Muscle layer of colon (tissue), 2 donors: ENCODE results near the gene AREG.

Experiments used
- H3K27ac ChIP-seq: one replicate; pipeline ENCODE4 v1.7.0; 2013; ENCODE audit warnings: low read depth, mild to moderate bottlenecking, low read length, moderate library complexity
- H3K27me3 ChIP-seq, 2 donors: one replicate each; pipeline ENCODE4 v1.7.0; 2013; ENCODE audit warnings: low read length in 2 of 2, mild to moderate bottlenecking in 2 of 2; ENCODE audit not compliant: insufficient read depth in 2 of 2, control insufficient read depth in 1 of 2
- H3K36me3 ChIP-seq: one replicate; pipeline ENCODE4 v1.7.0; 2013; ENCODE audit warnings: mild to moderate bottlenecking, low read length; ENCODE audit not compliant: insufficient read depth
- H3K4me1 ChIP-seq: one replicate; pipeline ENCODE4 v1.7.0; 2013; ENCODE audit warnings: mild to moderate bottlenecking, low read length; ENCODE audit not compliant: insufficient read depth
- H3K4me3 ChIP-seq, 2 donors: one replicate each; pipeline ENCODE4 v1.7.0; 2013; ENCODE audit warnings: low read length in 2 of 2, low read depth in 1 of 2, mild to moderate bottlenecking in 1 of 2, moderate library complexity in 1 of 2
- H3K9ac ChIP-seq: one replicate; pipeline ENCODE4 v1.7.0; 2013; ENCODE audit warnings: low read length
- H3K9me3 ChIP-seq: one replicate; pipeline ENCODE4 v1.7.0; 2013; ENCODE audit warnings: mild to moderate bottlenecking, low read length
- donor health status: abdominal sarcoma.
- donor health status: Adenocarcinoma of cecum.

Gene AREG

DNA sequence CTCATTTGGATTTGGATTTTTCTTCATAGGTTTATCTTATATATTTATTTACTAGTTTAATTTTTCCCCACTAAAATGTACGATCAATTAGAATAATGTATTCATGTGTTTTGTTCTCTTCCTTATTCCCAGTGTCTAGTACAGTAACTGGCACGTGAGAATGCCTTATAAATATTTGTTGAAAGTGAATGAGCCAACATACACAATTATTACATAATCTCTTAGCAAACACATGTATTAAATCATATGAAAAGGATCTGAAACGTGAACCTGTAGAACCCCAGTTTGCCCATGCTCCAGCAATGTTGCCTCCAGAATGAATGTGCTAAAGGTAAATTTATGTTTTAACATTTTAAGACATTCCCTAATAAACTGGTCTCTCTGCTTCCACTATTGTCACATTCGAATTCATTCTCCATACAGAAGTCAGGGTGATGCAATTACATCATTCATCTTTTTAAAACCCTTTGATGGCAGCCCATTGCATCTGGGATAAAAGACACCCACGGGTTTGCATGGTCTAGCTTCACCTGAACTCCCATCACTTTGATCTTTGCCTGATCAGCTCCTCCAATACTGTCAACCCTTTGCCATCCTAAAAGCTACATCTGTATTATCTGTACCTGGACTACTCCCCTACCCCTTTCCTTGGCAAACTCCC, 30.7 kb upstream of the AREG start:
- H3K4me1 ChIP-seq: no peaks in the 10 kb centered on the region
- H3K4me3 ChIP-seq: no peak overlapping the region
- no peak overlapping the region for H3K9ac ChIP-seq

DNA sequence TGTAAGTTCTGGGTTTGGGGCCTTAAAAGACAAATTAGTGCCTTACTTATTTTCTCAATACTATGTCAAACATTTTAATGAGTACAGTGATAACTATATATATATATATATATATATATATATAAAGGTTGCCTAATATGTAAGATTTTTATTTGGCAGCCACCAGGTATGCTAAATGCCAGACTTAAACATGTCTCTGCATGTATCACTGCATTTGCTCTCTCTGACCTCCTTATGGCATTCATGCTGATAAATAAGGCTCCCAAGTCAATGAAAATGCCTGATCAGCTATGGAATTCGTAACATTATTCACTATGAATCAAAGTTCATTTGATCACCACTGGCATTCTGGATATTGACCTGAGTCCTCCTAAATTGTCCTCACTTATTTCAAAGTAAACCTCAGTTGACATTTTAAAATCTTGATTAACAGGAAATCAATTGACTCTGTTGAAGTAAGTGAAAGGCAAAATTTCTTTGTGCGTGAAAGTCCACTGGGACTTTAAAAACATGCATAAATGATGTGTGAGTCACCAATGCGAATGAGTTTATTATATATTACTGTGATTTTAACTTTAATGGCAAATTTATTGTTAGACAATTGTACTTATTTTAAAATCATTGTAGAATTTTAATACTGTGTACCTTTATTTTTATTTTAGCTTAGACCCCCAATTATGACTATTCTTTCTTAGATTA, 29.2 kb upstream of the AREG start:
- H3K27me3 ChIP-seq: no peaks in the 10 kb centered on the region
- H3K36me3 ChIP-seq: no peaks in the 10 kb centered on the region
- H3K4me1 ChIP-seq: no peaks in the 10 kb centered on the region
- no peaks in the 10 kb centered on the region for H3K9me3 ChIP-seq
- H3K4me3 ChIP-seq: no peak overlapping the region
- H3K9ac ChIP-seq: no peak overlapping the region
- no peak overlapping the region for H3K27ac ChIP-seq

More for the DNA sequence above, 30.7 kb upstream of the AREG start:
- Histone ChIP-seq H3K36me3 (no peaks in the 10 kb centered on the region), H3K27ac (no peak overlapping the region), H3K27me3 (no peaks in the 10 kb centered on the region), H3K9me3 (no peaks in the 10 kb centered on the region)

DNA sequence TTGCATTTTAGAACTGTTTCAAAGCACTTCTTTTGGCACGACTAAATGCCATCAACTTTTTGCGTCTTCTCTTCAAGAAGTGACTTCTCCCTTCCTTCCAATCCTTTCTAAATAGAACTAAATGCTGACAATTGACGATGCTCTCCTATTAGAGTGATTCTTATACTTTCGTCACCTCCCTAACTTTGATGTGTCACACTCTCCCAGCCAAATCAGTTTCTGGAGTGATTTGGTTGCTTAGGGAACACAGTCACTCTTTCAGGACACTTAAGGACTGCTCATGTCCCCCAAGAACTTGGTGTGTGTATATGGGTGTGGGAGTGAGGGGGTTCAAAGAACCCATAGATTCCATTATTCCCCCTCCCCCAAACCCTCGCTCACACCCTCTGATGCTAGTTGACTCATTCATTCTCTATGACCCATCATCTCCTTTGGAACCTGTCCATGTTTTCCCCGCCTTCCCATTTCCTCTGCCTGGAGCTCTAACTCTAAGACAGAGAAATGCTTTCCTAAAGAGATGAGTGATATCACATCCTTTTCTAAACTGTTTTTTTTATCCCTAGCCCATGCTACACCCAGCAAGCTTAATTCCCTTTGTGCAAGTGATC, 26.8 kb upstream of the AREG start:
- no peaks in the 10 kb centered on the region for H3K27me3 ChIP-seq
- no peak overlapping the region for H3K27ac ChIP-seq
- H3K36me3 ChIP-seq: no peaks in the 10 kb centered on the region
- no peaks in the 10 kb centered on the region for H3K9me3 ChIP-seq
- H3K4me3 ChIP-seq: no peak overlapping the region
- no peak overlapping the region for H3K9ac ChIP-seq
- H3K4me1 ChIP-seq: no peaks in the 10 kb centered on the region

DNA sequence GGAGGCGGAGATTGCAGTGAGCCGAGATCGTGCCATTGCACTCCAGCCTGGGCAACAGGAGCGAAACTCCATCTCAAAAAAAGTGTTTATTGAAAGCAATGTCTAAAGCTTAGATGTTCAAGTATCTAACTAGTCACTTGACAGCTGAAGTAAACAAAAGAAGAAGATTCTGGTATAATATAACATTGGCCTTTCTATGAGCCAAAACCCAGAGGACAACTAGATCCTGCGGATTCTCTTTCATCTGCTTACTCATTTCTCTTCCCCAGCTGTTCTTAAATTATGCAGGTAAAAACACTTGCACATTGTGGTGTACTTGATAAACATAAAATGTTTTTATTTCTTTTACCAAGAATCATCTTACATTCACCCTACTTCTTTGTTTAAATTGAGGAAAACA, 24.1 kb upstream of the AREG start:
- Histone ChIP-seq H3K4me3 (no peak overlapping the region), H3K27ac (no peak overlapping the region), H3K27me3 (no peaks in the 10 kb centered on the region), H3K4me1 (no peaks in the 10 kb centered on the region), H3K9me3 (no peaks in the 10 kb centered on the region), H3K36me3 (no peaks in the 10 kb centered on the region), H3K9ac (no peak overlapping the region)

DNA sequence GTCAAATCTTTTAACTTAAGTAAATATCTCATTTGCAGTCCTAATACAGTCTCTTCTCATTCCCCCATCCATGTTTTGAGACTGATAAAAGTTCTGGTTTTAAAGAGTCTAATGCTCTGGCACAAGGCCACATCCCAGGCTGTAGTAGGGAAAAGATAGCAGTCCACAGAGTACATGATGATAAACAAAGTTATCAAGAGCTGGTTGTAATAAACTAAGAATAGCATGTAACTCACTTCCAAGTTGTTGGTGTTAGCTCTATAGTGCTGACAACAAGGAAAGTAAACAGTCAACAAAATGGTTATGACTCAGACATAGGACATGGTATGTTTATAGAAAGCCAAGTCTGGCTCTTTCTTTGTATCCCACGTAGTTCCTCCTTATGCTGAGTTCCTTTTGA, 21.8 kb upstream of the AREG start:
- Histone ChIP-seq H3K9ac (no peak overlapping the region), H3K27ac (no peak overlapping the region)

DNA sequence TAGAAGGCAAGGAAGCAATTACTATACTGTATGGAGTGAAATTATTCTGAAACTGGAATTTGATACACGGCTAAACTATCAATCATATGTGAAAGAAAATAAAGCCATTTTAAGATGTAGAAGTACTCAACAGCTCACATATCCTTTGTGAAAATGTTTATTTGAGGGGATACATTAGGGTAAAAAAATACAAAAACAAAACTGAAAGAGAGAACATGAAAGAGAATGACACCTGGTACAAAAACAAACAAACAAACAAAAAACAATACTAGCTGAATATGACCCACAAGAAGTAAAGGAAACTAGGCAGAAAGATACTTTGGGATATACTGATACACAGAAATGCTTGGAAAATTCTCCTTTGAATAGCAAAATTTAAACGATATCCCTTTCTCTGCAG, 20.8 kb upstream of the AREG start:
- Histone ChIP-seq H3K36me3 (no peaks in the 10 kb centered on the region), H3K27ac (no peak overlapping the region), H3K27me3 (no peaks in the 10 kb centered on the region), H3K4me1 (no peaks in the 10 kb centered on the region), H3K9ac (no peak overlapping the region), H3K9me3 (no peaks in the 10 kb centered on the region), H3K4me3 (no peak overlapping the region)

More for the DNA sequence above, 21.8 kb upstream of the AREG start:
- H3K27me3 ChIP-seq: no peaks in the 10 kb centered on the region
- no peaks in the 10 kb centered on the region for H3K4me1 ChIP-seq
- H3K4me3 ChIP-seq: no peak overlapping the region
- H3K9me3 ChIP-seq: no peaks in the 10 kb centered on the region
- H3K36me3 ChIP-seq: no peaks in the 10 kb centered on the region

DNA sequence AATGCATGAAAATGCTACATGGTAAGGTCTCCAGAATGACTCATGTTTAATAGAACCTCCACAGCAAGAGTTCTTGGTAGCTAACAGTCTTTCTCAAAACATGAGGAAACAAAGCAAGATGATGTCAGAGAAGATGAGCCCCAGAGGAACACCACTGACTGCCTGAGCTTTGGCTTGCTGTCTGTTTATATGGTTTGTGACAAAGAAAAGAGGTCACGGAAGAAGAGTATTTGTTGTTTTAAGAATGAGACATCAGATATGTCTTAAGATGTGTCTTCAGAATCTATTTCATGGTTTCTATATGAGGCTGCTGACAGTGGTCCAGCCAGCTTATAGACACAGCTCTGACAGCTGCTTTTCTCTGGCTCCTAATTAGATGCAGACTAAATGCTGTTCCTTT, 18.8 kb upstream of the AREG start:
- Histone ChIP-seq H3K27ac (no peak overlapping the region), H3K4me3 (no peak overlapping the region), H3K4me1 (no peaks in the 10 kb centered on the region)

DNA sequence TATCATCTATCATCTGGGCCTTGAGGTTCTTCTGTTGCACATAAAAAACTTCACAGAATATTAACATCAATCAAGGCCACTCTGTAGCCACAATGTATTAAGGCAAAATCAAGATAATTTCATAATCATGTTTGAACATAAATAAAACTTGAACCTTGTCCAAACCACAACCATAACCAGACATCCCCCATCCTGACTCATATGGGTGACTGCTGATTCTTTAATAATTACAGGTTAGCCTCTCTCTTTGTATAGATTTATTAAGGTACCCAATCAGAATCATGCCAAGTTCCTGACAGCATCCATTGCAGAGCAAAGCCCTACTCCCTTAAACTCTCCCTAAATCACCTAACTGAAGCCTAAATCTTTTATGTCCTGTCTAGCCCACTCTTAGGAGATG, 16.7 kb upstream of the AREG start:
- H3K4me1 ChIP-seq: no peaks in the 10 kb centered on the region
- H3K27me3 ChIP-seq: no peaks in the 10 kb centered on the region
- no peaks in the 10 kb centered on the region for H3K36me3 ChIP-seq
- no peak overlapping the region for H3K9ac ChIP-seq
- no peak overlapping the region for H3K4me3 ChIP-seq
- no peak overlapping the region for H3K27ac ChIP-seq
- H3K9me3 ChIP-seq: no peaks in the 10 kb centered on the region

More for the DNA sequence above, 18.8 kb upstream of the AREG start:
- no peaks in the 10 kb centered on the region for H3K36me3 ChIP-seq
- no peaks in the 10 kb centered on the region for H3K27me3 ChIP-seq
- H3K9ac ChIP-seq: no peak overlapping the region
- no peaks in the 10 kb centered on the region for H3K9me3 ChIP-seq

DNA sequence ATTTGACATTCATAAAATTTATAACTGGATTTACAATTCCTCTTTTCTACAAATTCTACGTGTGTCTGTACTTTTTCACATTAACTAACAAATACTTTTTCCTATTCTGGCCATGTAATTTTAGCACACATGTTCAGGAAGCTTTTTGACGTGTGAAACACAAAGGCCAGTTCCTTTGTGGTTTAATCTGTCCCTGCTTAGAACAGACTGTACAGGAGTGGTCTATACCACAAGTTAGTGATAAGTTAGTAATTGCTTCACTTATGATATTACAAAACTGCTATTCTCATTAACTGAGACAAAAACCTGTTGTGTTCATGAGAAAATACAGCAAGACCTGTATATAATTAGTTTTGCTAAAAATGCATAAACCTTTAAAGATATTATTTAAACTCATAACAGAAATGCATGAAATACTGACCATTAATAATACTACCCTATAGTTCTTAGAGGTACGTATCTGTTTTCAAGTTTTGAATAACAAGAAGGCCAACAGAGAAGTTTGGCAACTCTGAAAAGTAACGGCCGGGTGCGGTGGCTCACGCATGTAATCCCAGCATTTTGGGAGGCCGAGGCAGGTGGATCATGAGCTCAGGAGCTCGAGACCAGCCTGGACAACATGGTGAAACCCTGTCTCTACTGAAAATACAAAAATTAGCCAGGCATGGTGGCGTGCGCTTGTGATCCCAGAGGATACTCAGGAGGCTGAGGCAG, 13.7 kb upstream of the AREG start:
- no peaks in the 10 kb centered on the region for H3K36me3 ChIP-seq
- no peak overlapping the region for H3K27ac ChIP-seq
- H3K9me3 ChIP-seq: no peaks in the 10 kb centered on the region
- H3K4me1 ChIP-seq: no peaks in the 10 kb centered on the region
- H3K9ac ChIP-seq: no peak overlapping the region
- H3K4me3 ChIP-seq: no peak overlapping the region
- H3K27me3 ChIP-seq: no peaks in the 10 kb centered on the region

DNA sequence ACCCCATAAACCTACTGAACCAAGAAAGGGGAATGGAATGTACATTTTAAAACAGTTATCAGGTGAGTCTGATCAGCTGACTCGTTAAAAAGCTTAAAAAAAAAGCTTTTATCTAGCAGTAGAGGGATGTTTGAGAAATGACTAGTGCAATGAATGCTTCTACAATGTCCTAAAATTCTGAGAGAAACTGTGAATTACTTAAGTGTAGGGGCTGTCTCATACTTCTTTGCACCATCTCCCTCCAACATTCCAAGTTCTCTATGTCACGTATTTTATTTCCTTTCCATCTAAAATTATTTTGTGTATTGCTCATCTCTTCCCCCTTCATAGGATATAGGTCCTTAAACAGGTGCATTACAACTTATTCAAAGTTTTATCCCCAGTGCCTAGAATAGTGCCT, 11.9 kb upstream of the AREG start:
- H3K4me1 ChIP-seq: no peaks in the 10 kb centered on the region
- H3K27ac ChIP-seq: no peak overlapping the region
- no peaks in the 10 kb centered on the region for H3K27me3 ChIP-seq
- H3K9ac ChIP-seq: no peak overlapping the region
- H3K36me3 ChIP-seq: no peaks in the 10 kb centered on the region
- no peak overlapping the region for H3K4me3 ChIP-seq
- H3K9me3 ChIP-seq: no peaks in the 10 kb centered on the region

DNA sequence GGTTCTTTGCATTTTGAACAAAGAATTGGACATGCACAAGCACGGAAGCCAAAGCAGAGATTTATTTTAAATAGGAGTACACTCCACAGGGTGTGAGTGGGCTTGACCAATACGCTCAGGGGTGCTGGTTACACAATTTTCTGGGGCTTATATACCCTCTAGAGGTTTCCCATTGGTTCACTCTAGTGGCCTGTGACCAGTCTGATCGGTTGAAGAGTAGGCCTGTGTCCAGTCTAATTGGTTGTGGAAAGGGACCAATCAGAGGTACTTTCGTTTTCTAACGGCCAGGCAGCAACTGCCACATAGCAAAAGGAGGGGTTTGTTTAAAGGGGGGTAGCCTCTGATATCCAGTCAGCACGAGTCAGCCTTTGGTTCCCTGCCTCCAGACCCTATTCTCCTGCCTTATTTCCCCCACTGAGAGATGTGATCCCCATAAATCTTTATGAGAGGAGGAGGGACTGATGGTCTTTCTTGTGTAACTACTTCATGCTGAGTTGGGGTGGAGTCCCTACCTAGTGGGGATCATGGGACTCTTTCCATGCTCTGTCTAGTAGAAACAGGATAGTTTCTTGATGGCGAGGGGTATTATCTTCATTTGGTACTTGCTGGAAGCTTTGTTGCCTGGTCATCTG, 11.3 kb upstream of the AREG start:
- no peaks in the 10 kb centered on the region for H3K36me3 ChIP-seq
- H3K4me3 ChIP-seq: no peak overlapping the region
- H3K4me1 ChIP-seq: no peaks in the 10 kb centered on the region
- H3K9ac ChIP-seq: no peak overlapping the region
- H3K27ac ChIP-seq: no peak overlapping the region
- H3K9me3 ChIP-seq: no peaks in the 10 kb centered on the region
- H3K27me3 ChIP-seq: no peaks in the 10 kb centered on the region
